DMS114 treated with DMSO at 0.1 percent for 48 hours (cell line): ENCODE measurements around the gene EEF2K.

Source experiments
- DNase-seq: peaks from one replicate; lab custom pipeline; 2025; ENCODE audit not compliant: unreplicated experiment; lab: John Stamatoyannopoulos, UW

The EEF2K gene

DNA sequence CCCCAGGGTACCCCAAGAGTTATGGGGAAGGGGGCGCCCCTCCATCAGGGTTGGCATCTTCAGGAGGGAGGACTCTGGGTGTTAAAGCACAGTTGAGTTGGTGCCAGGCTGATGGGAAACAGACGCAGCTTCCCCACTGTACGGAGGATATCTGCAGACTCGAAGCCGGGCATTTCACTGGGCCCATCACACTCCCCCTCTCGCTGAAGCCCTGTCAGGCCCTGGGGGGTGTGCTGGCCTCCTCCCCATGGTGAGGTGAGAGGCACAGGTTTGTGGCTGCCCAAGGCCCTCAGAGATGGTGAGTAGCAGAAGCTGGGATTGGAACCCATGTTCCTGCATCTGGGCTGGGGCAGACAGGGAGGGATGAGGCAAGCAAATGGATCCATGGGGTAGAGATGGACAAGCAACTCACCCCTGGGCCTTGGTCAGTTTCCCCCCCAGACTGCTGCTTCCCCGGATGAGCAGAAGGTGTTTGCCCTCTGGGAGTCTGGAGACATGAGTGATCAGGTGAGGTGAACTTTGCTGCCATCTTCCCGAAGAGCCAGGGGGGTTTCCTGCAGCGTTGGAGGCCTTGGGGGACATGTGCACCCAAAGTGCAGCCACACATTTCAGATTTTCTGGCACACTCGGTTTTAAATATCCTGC, 122.1 kb downstream of the EEF2K start:
- no peak for DNase-seq

DNA sequence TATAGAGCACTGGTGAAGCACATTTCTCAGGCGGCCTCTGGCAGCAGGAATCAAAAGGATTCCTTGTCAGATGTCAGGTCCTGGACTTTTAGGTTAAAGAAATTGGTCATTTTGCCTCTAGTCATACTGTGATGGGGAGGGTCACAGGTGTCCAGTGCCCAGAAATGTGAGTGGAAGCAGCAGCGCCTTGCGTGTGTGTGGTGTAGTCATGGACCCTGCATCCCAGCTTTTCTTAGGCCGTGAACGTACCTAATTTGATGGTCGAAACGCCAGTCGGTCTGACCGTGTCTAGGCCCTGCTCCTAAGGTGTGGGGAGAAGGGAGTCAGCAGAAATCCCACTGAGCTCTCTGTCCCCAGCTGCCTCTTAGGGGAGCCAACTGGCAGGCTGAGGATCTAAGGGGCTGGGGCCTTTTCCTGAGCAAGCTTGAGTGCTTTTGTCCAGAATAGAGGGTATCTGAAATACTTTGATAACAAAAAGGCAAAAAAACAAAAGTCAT, 123.2 kb downstream of the EEF2K start:
- DNase-seq: no peak

DNA sequence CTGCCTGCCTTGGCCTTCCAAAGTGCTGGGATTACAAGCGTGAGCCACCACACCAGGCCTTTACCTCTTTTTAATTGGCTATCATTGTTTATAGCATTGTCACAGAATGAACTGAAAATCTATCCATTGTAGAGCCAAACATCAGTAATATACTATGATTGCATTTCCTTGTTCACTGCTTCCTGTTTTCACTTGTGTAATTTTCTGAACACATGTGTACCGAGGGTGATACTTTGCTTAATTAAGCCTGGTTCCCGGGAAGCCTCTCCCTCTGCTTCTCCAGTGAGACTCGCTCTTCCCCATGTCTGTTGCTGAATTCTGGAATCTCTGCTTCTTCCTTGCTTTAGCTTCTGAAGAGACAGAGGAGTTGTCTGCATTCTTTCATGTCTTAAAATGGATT, 124.2 kb downstream of the EEF2K start:
- no peak for DNase-seq

GRCh38 chr16:22333457-22333994, 127.4 kb downstream of the EEF2K start:
- DNase-seq: no peak

- DNase-seq: no peak
These were observed 129.7 kb downstream of the EEF2K start for GRCh38 chr16:22335668-22336246.

DNA sequence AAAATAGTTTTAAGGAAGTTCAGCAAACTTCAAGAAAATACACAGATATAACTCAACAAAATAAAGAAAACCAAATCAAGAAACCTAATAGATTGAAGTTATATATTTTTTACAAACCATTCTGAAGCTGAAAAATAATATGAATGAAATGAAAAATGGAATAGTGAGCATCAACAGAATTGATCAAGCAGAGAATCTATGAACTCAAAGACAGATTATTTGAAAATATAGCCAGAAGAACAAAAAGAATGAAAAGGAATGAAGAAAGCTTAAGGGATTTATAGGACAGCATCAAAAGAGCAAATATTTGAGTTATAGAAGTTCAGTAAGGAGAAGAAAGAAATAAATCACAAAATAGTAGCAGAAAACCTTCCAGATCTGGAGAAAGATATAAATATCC, 130.5 kb downstream of the EEF2K start:
- DNase-seq: no peak

DNA sequence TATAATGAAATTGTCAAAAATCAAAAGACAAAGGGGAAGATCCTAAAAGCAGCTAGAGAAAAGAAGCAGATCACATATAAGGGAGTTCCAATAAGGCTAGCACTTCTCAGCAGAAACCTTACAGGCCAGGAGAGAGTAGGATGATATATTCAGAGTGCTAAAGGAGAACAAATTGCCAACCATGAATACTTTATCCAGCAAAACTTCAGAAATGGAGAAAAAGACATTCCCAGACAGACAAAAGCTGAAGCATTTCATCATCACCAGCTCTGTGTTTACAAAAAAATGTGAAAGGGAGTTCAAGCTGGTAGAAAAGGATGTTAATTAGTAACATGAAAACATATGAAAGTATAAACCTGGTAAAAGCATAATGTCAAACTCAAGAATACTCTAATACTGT, 131.0 kb downstream of the EEF2K start:
- DNase-seq: no peak

DNA sequence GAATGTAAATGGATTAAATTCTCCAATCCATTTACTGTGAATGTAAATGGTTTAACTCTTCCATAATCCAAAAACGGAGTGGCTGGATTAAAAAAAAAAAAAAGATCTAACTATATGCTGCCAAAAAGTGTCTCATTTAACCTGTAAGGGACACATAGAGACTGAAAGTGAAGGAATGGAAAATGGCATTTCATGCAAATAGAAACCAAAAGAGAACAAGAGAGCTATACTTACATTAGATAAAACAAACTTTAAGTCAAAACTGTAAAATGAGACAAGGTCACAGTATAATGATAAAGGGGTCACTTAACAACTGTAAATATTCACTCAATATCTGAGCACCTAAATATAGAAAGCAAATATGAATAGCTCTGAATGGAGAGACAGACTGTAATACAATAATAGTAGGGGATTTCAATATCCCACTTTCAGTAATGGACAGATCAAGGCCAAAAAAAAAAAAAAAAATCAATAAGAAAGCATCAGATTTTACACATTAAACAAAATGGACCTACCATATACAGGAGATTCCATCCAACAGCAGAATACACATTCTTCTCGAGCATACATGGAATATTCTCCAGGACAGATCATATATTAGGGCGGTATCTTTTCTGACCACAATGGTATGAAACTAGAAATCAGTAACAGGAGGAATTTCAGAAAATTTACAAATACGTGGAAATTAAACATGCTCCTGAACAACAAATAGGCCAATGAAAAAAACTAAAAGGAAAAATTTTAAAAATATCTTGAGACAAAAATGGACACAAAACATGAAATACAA, 132.0 kb downstream of the EEF2K start:
- DNase-seq: no peak
